HCT116 (cell line): ENCODE data around the gene CCDC57.

Experiments
- ATF3 ChIP-seq: IDR thresholded peaks from 2 replicates; pipeline ENCODE4 v1.6.1; 2012
- CEBPB ChIP-seq: IDR thresholded peaks from 2 replicates; pipeline ENCODE4 v1.6.1; 2012; ENCODE audit warnings: low read depth
- CTCF ChIP-seq, 3 experiments: fragments of 200-600 bp in 1 of 3; sonication (generic) in 1 of 3; IDR thresholded peaks in 2 of 3; conservative IDR thresholded peaks in 1 of 3; 2 replicates each; pipeline ENCODE4 v1.5.1; 2012 to 2017; ENCODE audit warnings: low read depth in 2 of 3, low read length in 2 of 3, antibody characterized with exemption in 1 of 3, borderline replicate concordance in 1 of 3, control low read depth in 1 of 3, mild to moderate bottlenecking in 1 of 3, mixed read lengths in 1 of 3, mixed run types in 1 of 3, moderate library complexity in 1 of 3; ENCODE audit not compliant: insufficient read depth in 1 of 3
- EGR1 ChIP-seq: IDR thresholded peaks from 2 replicates; pipeline ENCODE4 v1.6.1; 2012; ENCODE audit warnings: low read depth
- ELF1 ChIP-seq: IDR thresholded peaks from 2 replicates; pipeline ENCODE4 v1.6.1; 2012; ENCODE audit warnings: low read depth, borderline replicate concordance
- EZH2 ChIP-seq: fragments of 200-600 bp; sonication (generic); IDR thresholded peaks from 2 replicates; pipeline ENCODE4 v1.6.1; 2017; ENCODE audit warnings: antibody characterized with exemption, mixed run types
- EZH2phosphoT487 ChIP-seq: fragments of 200-600 bp; IDR thresholded peaks from 2 replicates; pipeline ENCODE4 v1.6.1; 2018; ENCODE audit warnings: antibody characterized with exemption, borderline replicate concordance
- POLR2A ChIP-seq: IDR thresholded peaks from 2 replicates; pipeline ENCODE4 v1.7.0; 2011; ENCODE audit warnings: borderline replicate concordance; ENCODE audit not compliant: insufficient read depth, insufficient read length; ENCODE audit errors: extremely low read depth
- RAD21 ChIP-seq: IDR thresholded peaks from 2 replicates; pipeline ENCODE4 v1.6.1; 2012; ENCODE audit warnings: low read depth, mild to moderate bottlenecking
- SIN3A ChIP-seq: IDR thresholded peaks from 2 replicates; pipeline ENCODE4 v1.6.1; 2012; ENCODE audit warnings: low read depth
- SP1 ChIP-seq: IDR thresholded peaks from 2 replicates; pipeline ENCODE4 v1.6.1; 2012; ENCODE audit warnings: low read depth

- TF ChIP-seq CTCF (IDR thresholded peaks at IDR 0.05 in 2 of 3, conservative IDR thresholded peaks at IDR 0.05 in 1 of 3; ENCODE audit: borderline replicate concordance in 1 of 3, insufficient read depth in 1 of 3, low read depth in 2 of 3, low read length in 2 of 3) (no peak), EGR1 (no peak), EZH2phosphoT487 (no peak), CEBPB (no peak), ELF1 (no peak), ATF3 (no peak), SP1 (no peak), EZH2 (no peak), SIN3A (no peak), RAD21 (no peak), POLR2A (no peak)
These were observed 59.3 kb downstream of the CCDC57 start for GRCh38 chr17:82153295-82153691.
